ENCODE data around the gene TPCN2. TPM values are rescaled to one million over a fixed set of nuclear protein-coding genes. Genes with fewer than 3 reads are reported as not detected.

TPCN2 gene
- polyA plus RNA-seq, 1 donor: 10.5 TPM

DNA sequence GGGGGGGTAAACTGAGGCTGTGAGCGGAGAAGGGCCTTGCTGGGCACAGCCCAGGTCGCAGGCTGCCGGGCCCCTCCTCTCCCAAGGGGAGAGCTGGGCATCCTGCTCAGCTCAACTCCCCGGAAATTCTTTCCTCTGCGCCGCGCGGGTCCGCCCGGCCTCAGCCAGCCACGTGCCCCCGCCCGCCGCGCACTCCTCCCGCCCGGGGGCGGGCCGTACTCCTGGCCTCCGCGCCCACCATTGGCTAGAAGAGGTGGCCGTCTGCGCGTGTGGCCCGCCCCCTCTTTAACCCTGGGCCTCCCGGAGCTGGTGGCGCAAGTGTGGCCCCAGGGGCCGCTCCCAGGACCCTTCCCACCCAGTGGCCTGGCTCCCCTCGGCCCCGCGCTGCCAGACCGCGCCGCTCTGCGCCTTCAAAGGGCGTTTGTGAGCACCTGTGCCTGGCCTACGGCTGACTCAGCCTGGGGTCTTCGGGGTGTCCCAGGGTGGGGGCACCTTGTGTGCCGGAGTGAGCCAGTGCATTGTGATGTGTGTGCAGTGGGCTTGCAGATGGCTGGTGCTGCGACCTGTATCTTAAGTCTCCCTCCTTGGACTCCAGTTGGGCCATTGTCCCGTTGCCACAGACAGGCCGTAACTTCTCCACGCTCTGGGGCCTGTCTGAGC, 37.6 kb upstream of the TPCN2 start:
- peak; percentile 83 for DNase-seq

DNA sequence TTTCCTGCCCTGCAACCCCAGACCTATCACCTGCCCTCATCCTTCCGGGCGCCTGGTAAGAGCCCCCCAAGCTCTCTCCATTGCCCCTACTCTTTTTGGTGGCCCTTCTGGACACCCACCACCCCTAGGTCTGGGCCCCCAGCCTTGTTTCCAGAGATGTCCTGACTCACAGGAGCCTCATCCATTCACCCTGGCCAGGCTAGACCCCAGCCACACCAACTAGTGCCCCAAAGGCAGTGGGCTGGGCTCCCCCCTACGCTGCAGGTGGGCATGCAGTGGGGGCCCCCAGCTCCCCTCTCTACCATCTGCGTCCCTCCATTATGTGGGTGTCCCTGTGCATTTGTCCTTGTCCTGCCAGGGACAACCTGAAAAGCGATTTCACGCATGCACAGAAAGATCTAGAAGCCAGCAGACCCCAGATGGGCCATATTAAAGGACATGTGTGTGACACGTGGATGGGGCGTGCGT, 37.1 kb upstream of the TPCN2 start:
- no peak for DNase-seq

GRCh38 chr11:69012092-69013008, 36.4 kb upstream of the TPCN2 start:
- DNase-seq: no peak

DNA sequence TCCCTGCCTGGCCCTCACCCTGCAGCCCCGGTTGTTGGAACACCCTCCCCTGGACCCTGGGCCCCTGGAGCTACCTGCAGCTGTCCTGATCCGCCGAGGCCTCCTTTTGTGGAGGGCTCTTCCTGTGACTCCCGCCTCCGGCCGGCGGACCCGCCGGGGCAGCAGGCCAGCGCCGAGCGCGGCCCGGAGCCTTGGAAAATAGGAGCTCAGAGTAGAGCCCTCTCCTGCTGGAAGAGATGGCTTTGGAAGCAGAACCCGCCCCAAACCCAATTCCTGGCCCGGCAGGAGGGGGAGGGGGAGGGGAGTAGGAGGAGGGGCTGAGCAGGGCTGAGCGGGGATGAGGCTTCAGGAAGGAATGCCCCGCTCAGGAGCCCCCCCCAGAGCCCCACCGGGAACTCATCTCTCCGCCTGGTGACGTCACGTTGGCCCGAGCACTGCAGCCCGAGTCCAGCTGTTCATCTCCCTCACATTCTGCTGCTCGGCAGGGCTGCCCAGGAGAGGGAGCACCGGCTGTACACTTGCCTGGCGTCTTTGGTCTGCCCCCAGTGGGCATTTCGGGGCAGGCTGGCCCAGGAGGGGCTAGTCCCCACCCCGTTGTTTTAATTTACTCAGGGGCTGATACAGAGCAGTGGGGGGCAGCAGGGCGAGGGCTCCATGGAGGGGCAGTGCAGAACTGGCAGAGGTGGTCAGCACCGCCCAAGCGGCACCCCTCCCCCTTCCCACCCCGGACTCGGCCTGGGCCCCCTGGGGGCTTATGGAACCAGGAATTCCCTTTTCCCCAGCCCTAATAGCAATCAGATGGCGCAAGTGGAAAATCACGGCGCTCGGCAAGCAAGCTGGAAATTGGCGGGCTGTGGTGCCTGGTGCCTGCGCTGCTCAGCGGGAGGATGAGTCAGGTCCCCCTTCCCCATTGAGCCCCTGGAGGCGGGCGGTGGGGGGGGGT, 35.5 kb upstream of the TPCN2 start, which contains the start of gene MRGPRF:
Gene MRGPRF, minus strand, starts transcription at position 238 of the 943 bp plus-strand sequence. CDS start 3,345 bp downstream, outside the sequence.
- peak; percentile 94 for DNase-seq

GRCh38 chr11:69014084-69014851, 34.5 kb upstream of the TPCN2 start:
- DNase-seq: peak; percentile 42

DNA sequence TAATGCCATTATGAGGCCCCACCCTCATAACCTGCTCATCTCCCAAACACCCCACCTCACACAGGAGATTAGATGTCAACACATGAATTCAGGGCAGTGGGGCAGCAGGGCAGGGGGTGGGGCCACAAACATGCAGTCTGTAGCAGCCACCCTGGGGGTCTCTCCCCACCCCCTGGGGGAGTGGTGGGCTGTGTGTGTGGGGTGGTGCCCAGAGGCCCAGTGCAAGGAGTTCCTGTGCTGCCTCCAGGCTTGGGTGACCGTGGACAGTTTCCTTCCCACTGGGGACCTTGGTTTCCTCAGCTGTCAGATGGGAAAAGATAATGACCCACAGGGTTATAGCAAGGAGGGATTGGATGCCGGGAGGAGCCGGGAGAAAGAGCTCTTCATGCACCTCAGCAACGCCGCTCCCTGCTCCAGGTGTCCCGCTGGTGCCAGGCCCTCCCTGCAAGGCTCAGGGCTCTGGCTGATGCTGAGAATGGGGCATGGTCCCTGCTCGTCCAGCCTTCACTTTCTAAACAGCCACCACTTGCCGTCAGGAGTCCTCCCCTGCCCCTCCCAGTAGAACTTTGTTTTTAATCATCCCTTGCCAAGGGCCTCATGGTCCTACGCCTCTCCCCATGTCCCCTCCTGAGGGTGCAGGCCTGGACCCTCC, 33.7 kb upstream of the TPCN2 start:
- DNase-seq: no peak

DNA sequence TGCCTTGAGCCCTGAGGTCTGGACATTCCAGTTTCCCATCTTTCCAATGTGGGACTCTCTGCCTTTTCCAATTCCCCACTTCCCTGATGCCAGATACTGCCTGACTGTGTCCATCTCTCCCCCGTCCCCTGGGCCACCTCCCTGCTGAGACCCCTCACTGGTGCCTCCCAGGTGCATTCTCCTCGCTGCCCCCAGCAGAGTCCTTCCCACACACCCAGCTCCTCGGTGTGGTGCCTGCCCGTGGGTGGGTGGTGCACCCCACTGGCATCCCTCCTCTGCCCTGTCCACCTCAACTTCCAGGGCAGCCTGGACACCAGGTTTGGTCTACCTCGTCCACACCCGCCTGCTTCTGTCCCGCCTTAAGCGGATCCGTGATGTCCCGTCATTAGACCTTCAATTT, 30.8 kb upstream of the TPCN2 start:
- DNase-seq: no peak

GRCh38 chr11:69018924-69019323, 29.8 kb upstream of the TPCN2 start:
- no peak for DNase-seq

- no peak for DNase-seq
Observed at GRCh38 chr11:69022260-69022659, 26.5 kb upstream of the TPCN2 start.

DNA sequence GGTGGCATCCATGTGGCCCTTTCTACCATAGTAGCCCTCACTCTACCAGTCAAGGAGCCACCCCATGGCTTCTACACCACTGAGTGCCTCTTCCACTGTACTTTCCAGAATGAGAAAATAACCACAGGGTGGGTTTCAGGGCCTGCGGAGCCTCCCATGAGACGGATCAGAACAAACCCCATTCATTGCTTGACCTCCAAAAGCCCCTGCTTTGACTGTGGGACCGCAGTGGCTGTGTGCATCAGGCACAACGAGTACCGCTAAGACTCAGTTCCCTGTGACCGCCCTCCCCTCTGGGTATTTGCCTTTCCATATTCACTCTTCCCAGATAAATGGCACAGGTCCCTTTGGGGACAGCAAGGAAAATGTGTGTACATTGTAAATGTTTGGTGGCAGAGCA, 24.2 kb upstream of the TPCN2 start:
- no peak for DNase-seq

DNA sequence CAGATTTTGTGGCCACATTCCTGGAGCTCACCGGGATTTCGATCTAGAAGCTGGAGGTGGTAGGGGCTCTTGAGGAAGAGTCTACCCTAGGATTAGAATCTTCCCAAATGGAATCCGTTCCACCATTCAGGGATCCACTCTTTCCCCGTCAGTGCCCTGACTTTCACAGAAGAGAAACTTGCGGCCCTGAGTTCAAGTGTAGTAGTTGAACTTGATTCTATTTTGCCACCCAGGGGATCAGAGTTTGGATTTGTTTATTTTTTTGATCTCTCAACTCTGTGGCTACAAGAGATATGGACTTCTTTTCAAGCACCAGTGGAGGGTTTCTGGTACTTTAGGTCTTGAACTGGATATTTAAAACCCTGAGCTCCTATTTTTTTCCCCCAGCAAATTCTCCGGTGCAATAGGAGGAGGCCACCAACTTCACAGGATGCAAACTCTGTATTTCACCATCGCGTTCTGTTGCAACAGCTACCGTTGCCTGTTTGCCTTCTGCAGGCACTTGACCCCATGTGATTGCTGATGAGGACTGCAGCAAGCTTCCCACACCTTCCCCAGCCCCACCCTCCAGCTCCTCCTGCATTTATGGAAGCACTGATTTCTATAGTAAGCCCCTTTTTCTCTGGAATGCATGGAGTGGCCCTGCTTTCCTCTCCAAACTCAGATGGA, 20.9 kb upstream of the TPCN2 start:
- no peak for DNase-seq

DNA sequence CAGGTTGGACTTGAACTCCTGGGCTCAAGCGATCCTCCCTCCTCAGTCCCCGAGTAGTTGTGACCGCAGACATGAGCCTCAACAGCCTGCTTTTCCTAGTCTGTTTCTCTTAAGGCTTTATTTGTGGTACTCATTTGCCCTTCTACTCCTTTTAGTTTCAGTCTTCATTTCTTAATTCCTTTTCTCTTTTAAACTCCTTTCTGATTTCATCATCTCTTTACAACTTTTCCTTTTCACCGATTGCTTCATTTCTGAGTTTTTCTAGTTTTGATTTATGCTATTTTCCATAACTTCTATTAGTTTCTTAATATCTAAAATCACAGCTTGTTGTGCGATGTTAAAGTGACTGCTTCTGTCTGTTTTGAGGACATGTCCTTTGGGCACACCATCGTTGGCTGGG, 18.4 kb upstream of the TPCN2 start:
- no peak for DNase-seq

- DNase-seq: no peak
Observed at GRCh38 chr11:69032833-69033232, 15.9 kb upstream of the TPCN2 start.

DNA sequence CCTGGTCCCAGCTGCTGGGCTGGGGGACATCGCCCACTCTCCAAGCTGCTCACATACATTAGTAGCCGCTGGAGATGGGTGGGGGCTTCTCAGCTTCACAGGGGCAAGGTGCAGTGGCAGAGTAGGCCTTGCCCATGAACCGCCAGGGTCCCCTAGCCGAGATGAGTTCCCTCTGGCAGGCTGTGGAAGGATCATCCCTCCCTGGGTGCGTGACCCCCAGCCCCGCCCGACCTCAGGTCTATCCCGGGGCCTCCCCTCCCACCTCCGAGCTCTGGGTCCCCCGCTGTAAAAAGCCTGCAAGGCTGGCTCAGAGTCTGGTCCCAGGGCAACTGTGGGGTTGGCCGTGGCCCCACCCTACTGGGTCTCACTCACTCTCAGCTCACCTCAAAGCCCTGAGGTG, 15.3 kb upstream of the TPCN2 start:
- DNase-seq: no peak

DNA sequence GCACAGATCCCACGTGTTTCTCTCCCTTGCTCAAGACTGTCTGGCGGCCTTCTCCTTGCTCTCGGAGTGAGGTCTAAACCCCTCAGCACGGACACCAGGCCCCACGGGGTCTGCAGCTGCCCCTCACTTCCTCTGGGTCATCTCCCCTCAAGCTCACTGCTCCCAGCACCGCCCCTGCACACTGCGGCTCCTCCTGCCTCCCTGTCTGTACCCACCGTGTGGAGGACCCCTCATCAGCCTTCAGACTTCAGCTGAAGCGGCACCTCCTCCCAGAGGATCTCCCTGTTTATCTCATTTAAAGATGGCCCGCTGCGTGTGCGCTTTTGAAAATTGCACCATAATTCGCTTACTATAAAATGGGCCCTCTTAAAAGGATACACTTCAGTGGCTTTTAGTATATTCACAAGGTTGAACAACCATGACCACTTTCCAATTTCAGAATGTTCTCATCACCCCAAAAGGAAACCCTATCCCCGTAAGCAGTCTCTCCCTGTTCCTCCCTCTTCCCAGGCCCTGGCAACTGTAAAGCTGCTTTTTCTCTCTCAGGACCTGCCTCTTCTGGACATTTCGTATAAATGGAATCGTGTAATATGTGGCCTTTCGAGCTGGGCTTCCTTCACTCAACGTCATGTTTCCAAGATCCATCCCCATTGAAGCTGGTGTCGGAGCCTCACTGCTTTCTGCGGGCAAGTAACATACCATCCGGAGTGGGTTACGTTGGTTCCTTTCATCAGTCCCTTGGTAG, 14.4 kb upstream of the TPCN2 start:
- no peak for DNase-seq

DNA sequence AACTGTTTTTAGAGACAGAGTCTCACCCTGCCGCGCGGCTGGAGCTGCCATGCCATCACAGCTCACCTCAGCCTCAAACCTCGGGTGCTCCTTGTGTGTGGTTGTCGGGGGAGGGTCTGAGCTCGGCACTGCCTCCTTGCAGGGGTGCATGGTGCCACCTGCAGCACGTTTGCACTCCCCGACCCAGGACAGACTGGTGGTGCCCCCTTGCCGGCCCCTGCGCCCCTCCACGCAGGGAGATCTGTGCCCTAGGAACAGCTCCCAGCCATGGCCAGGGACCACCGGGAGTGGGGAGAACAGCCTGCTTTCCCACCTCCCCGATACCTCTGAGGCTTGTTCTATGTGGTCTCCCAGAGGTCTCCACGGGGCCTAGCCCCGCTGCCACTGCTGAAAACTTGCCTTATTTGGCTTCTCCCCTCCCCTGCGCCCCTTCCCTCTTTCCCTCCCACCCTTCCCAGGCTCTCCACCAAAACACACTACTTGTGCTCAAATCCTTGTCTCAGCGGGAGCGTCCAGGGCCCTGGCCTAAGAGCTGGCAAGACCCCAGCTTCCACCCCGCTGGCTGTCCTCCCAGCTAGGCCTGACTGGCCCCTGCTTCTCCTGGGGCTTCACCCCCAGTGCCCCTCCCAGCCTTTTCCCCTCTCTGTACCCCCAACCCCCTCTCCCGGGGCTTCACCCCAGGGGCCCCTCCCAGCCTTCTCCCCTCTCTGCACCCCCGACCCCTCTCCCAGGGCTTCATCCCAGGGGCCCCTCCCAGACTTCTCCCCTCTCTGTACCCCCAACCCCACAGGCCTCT, 13.4 kb upstream of the TPCN2 start:
- no peak for DNase-seq

- no peak for DNase-seq
Observed at GRCh38 chr11:69035946-69036340, 12.8 kb upstream of the TPCN2 start.

DNA sequence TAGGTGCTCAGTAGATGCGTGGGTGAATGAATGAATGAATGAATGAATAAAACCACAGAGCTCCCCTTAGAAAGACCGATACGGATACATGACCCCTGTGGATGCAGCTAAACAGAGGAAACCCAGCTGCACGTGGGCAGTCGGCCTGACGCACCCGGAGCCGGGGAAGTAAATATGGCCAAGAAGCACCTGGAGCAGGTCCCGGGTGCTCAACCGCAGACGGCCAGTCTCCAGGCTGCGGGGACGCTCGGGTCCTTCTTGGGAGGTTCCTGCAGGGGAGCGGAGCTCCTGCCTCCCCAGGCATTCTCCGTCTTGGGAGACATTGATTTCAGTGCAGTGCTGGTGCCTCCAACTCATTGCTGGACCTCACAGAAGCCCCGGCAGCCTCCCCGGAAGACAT, 11.7 kb upstream of the TPCN2 start:
- DNase-seq: no peak

- no peak for DNase-seq
Observed at GRCh38 chr11:69037544-69037943, 11.2 kb upstream of the TPCN2 start.

Measured in hindlimb muscle (tissue), 1 donor.